BE2C (cell line): Measurements from ENCODE around the gene MTHFR.
A peak's percentile ranks its signal among the peaks of the same experiment; 100 is the strongest.

ENCODE experiments used
- DNase-seq: peaks from one replicate; pipeline ENCODE4 v3.0.0-alpha.2; 2020
- H3K27me3 ChIP-seq: fragments of 250-450 bp; sonication (Bioruptor Pico); 2 replicates; pipeline ENCODE4 v1.5.1; 2020; ENCODE audit warnings: mild to moderate bottlenecking
- H3K36me3 ChIP-seq: fragments of 250-450 bp; sonication (Bioruptor Pico); 2 replicates; pipeline ENCODE4 v1.5.1; 2020; ENCODE audit warnings: mild to moderate bottlenecking
- H3K4me1 ChIP-seq: fragments of 250-450 bp; sonication (Bioruptor Pico); 2 replicates; pipeline ENCODE4 v1.5.1; 2020
- H3K4me3 ChIP-seq: 2 replicates; pipeline ENCODE4 v1.5.1; 2011; ENCODE audit warnings: low read depth, low read length
- H3K9me3 ChIP-seq: fragments of 250-450 bp; sonication (Bioruptor Pico); 2 replicates; pipeline ENCODE4 v1.5.1; 2020
- CTCF ChIP-seq: IDR thresholded peaks from 2 replicates; pipeline ENCODE4 v1.5.1; 2012; ENCODE audit warnings: mild to moderate bottlenecking, low read depth, low read length

MTHFR gene

GRCh38 chr1:11740258-11741192 is 65.2 kb downstream of the MTHFR start:
- DNase-seq: no peak
- Histone ChIP-seq H3K4me1 (no peaks in the 10 kb centered on the region), H3K27me3 (no peaks in the 10 kb centered on the region), H3K36me3 (no peaks in the 10 kb centered on the region), H3K9me3 (no peaks in the 10 kb centered on the region), H3K4me3 (no peak overlapping the region)
- TF ChIP-seq CTCF: no peak

GRCh38 chr1:11738783-11739182 is 67.0 kb downstream of the MTHFR start:
- no peak for TF ChIP-seq CTCF
- Histone ChIP-seq H3K27me3 (no peaks in the 10 kb centered on the region), H3K4me1 (no peaks in the 10 kb centered on the region), H3K4me3 (no peak overlapping the region), H3K36me3 (no peaks in the 10 kb centered on the region), H3K9me3 (no peaks in the 10 kb centered on the region)
- DNase-seq: no peak

DNA sequence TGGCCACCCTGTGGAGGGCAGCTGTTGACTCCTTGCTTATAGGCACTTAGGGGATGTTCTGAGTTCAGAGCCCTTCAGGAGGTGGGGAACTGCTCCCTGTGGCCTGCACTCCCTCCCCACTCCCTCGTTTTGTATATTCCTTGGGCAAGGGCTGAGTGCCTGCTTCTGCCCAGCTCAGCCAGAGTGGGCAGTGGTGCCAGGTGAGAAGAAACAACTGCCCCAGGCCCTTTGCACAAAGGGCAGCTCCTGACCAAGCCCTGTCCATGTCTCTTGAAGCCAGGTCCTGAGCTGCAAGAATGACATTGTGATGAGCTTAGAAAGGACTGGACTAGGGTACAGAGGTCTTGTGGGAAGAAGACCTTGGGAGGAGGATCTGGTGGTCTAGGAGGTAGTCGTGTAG is 67.7 kb downstream of the MTHFR start:
- Histone ChIP-seq H3K27me3 (no peaks in the 10 kb centered on the region), H3K4me1 (no peaks in the 10 kb centered on the region), H3K9me3 (no peaks in the 10 kb centered on the region), H3K36me3 (no peaks in the 10 kb centered on the region), H3K4me3 (no peak overlapping the region)
- no peak for DNase-seq
- TF ChIP-seq CTCF: no peak

DNA sequence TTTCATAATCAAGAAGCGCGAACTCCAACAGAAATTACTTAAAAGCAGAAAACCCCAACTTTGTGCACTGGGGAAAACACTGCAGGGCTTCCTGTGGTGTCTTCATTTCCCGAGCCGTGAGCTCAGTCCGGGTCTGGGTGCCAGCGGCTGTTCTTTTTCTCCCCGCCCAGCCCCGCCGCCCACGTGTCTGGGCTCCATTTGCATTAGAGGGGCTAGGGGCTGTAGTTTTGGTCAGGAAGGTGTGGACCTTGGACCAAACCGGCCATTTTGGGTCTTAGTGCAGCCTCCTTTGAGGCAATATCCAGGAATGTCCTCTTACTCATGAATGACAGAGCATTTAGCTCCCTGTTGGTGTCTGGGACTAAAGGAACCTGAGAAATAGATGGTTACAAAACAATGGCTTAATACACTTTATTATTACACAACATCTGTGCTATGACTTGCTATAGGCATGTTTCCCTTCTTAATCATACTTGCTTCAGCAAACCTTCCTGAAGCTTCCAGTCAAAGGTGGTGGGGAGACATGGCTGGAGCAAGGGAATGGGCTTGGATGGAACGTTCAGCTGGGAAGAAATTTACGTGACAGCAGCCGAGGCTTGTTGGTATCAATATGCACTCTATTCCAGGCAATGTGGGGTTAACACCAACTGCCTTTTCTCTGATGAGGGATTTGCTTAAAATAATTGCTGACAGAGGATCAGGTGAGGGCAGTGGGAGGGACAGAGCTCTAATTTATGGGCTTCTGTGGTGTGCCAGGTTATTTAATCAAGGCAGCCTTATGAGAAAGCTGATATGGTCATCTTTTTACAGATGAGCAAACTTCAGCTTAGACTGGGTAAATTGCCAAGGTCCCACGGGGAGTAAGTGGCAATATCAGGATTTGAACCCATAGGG is 68.8 kb downstream of the MTHFR start:
- Histone ChIP-seq H3K36me3 (no peaks in the 10 kb centered on the region), H3K27me3 (no peaks in the 10 kb centered on the region), H3K9me3 (no peaks in the 10 kb centered on the region), H3K4me3 (peak overlapping the region; percentile 85), H3K4me1 (no peaks in the 10 kb centered on the region)
- no peak for TF ChIP-seq CTCF
- no peak for DNase-seq

DNA sequence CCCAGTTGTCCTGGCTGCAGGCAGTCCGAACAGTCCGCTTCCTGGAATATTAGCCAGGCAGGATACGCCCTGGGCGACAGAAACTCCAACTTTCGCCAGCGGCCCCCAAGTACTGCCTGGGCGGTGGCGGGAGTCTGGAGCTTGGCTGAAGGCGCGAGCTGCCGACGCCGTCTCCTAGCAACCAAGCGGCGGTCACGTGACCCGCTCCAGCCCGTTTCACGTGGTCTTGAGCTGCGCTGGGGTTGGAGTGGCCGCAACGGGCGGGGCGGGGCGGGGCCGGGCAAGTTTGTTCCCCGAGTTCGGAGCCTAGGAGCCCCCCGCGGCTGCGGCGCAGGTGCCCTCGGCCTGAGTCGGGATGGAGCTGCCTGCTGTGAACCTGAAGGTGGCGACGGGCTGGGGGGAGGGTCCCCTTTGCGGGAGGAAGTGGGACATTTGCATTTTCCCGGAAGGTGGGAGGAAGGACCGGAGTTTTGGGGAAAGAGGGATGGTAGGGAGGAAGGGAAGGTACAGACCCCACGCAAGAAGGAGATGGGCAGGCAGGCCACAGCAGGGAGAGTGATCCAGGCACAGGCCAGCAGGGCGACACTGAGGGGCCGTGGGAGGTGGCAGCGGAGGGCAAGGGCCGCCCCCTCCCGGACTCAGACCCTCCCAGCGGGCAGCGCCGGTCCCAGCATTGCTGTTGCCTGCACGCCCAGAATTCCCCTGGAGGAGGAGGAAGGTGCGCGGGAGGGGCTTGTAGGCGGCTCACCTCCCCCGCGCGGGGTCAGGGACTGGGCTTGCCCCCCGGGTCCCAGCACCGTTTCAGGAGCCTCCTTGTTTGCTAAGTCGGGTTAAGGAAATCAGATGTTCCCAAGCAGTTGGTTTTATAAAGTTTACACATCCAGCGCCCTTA is 69.7 kb downstream of the MTHFR start, which contains the start of gene AGTRAP:
TSS of gene AGTRAP (plus strand) at position 283 of the 892 bp plus-strand sequence. CDS start at position 356, 73 bp downstream.
- no peak for TF ChIP-seq CTCF
- H3K9me3 ChIP-seq: no peaks in the 10 kb centered on the region
- H3K4me3 ChIP-seq: peak within 1 kb of the TSS; percentile 85
- peak; percentile 91 for DNase-seq
- H3K36me3 ChIP-seq: no peaks in the 10 kb centered on the region
- no peaks in the 10 kb centered on the region for H3K4me1 ChIP-seq
- H3K27me3 ChIP-seq: no peaks in the 10 kb centered on the region
